Choroid plexus epithelial cell (primary cell): ENCODE measurements around the gene HOXA2.

Experiments
- DNase-seq: peaks from one replicate; pipeline ENCODE4 v3.0.0-alpha.2; 2010; ENCODE audit warnings: low read depth
- H3K4me3 ChIP-seq: 2 replicates; pipeline ENCODE4 v1.5.1; 2011; ENCODE audit warnings: low read depth, mild to moderate bottlenecking, control low read depth, low read length, moderate library complexity
- TF ChIP-seq, protein P1 (sequence below): conservative IDR thresholded peaks from 2 replicates; pipeline ENCODE4 v1.5.1; 2011; ENCODE audit warnings: low read depth, mild to moderate bottlenecking, control low read depth, inconsistent platforms, low read length, moderate library complexity

The HOXA2 gene

DNA sequence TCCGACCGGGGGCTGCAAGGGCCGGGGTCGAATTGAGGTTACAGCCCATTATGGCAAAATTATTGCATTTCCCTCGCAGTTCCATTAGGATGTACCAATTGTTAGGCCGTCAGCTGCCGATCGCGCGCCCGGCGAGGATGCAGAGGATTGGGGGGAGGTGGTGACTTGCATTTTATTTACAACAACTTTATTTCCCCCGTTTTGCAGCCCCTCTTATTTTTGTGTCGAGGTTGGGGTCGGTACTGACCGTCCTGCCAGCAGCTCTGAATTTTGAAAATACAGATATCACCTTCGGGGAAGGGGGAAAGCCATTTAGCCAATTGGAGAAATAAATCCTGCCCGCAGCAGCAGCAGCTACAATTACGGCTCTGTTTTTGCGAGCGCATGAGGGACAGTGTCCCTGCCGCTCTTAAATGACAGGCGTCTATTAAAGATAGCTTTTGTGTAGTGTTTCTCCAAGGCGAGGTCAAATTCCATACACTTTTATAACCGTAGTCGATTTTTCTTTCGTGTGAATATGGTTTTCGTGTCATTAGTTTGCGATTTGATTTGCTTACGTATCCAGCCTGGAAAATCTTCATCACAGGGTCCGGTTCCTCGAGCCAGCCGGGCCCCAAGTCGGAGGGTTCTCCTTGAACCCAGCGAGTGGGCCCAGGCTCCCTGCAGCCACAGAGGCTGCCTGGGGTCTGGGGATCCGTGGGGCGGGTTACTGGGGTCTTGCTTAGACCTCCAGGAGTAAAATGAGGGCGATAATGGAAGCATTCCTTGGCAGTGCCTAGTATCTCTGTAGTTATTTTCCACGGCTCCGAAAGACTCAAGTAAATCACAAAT, 41.7 kb upstream of the HOXA2 start:
- TF ChIP-seq, protein P1, sequence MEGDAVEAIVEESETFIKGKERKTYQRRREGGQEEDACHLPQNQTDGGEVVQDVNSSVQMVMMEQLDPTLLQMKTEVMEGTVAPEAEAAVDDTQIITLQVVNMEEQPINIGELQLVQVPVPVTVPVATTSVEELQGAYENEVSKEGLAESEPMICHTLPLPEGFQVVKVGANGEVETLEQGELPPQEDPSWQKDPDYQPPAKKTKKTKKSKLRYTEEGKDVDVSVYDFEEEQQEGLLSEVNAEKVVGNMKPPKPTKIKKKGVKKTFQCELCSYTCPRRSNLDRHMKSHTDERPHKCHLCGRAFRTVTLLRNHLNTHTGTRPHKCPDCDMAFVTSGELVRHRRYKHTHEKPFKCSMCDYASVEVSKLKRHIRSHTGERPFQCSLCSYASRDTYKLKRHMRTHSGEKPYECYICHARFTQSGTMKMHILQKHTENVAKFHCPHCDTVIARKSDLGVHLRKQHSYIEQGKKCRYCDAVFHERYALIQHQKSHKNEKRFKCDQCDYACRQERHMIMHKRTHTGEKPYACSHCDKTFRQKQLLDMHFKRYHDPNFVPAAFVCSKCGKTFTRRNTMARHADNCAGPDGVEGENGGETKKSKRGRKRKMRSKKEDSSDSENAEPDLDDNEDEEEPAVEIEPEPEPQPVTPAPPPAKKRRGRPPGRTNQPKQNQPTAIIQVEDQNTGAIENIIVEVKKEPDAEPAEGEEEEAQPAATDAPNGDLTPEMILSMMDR = no peak
- DNase-seq = no peak
- no peak overlapping the region for H3K4me3 ChIP-seq

DNA sequence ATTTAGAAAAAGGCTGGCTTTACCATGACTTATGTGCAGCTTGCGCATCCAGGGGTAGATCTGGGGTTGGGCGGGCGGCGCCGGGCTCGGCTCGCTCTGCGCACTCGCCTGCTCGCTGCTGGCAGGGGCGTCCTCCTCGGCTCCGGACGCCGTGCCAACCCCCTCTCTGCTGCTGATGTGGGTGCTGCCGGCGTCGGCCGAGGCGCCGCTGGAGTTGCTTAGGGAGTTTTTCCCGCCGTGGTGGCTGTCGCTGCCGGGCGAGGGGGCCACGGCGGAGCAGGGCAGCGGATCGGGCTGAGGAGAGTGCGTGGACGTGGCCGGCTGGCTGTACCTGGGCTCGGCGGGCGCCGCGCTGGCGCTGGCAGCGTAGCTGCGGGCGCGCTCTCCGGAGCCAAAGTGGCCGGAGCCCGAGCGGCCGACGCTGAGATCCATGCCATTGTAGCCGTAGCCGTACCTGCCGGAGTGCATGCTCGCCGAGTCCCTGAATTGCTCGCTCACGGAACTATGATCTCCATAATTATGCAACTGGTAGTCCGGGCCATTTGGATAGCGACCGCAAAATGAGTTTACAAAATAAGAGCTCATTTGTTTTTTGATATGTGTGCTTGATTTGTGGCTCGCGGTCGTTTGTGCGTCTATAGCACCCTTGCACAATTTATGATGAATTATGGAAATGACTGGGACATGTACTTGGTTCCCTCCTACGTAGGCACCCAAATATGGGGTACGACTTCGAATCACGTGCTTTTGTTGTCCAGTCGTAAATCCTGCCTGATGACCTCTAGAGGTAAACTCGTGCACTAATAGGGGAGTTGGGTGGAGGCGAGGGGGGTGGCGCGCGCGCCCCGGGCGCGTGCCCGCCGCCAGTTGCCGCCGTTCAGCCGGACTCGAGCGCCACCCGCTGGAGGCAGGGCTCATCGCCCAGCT, 40.8 kb upstream of the HOXA2 start, which contains the start of gene HOXA5:
Gene HOXA5, minus strand, starts transcription at position 659 of the 927 bp plus-strand sequence. Its CDS starts 74 bp downstream, at position 585.
- TF ChIP-seq, protein P1 = no peak
- peak; percentile 27 for DNase-seq
- no peak within 1 kb of the TSS for H3K4me3 ChIP-seq

DNA sequence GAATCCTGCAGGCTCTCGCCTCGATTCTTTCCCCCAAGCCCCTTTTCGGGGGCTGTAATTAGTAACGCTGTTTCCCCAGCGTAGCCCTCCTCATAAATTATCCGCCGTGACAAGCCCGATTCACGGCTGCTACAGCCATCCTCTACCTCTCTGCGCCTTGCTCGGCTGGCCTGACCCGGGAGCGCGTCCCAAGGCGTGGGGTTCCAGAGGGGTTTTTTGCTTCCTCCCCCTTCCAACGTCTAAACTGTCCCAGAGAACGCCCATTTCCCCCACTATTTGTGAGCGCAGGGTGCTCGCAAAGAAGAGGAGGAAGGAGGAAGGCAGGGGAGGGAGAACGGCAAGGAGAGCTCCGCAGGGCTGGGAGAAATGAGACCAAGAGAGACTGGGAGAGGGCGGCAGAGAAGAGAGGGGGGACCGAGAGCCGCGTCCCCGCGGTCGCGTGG, 40.1 kb upstream of the HOXA2 start:
- peak overlapping the region; percentile 5 for H3K4me3 ChIP-seq
- TF ChIP-seq, protein P1 = no peak
- no peak for DNase-seq

DNA sequence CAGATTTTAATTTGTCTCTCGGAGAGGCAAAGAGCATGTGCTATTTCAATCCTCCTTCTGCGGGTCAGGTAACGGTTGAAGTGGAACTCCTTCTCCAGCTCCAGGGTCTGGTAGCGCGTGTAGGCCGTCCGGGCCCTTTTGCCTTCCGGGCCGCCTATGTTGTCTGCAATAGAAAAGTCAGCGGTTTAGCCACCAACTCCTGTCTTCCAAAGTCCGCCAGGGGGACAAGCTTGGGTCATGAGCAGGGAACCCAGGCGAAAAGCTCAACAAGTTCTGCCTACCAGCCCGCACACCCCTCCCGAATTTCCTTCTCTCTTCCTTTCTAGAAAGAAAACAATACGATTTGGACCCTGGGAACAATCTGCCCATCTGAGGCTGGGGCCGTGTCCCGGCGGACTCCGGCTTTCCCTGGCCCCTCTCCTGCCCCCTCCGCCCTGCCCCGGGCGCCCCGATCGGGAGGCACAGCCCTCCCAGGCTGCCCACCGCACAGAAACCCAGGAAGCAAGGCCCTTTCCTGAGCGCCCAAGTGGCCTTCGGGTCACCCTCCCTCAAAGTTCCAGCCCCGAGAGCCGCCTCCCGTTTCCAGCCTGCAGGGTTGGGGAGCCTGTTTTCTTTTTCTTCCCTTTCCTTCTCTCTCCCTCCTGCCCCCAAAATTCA, 39.6 kb upstream of the HOXA2 start:
- H3K4me3 ChIP-seq = peak overlapping the region; percentile 5
- no peak for DNase-seq
- TF ChIP-seq, protein P1 = no peak

- DNase-seq = no peak
- no peak overlapping the region for H3K4me3 ChIP-seq
- TF ChIP-seq, protein P1 = no peak
Measured at GRCh38 chr7:27141137-27141922, 38.8 kb upstream of the HOXA2 start.

- TF ChIP-seq, protein P1 = no peak
- DNase-seq = no peak
- no peak overlapping the region for H3K4me3 ChIP-seq
Measured at GRCh38 chr7:27140126-27140857, 37.8 kb upstream of the HOXA2 start.
